K562 (cell line): ENCODE measurements around the gene LIFR. TPM values are rescaled to one million over a fixed set of nuclear protein-coding genes. Genes with fewer than 3 reads are reported as not detected.

Experiments
- ATAC-seq: fragments of 200-7000 bp; cut with Tn5 transposase; 3 replicates; pipeline ENCODE4 v1.9.1; 2020; ENCODE audit warnings: moderate library complexity
- BruUV-seq: library from RNA; stranded (reverse); fragments of 400-500 nt; replicated peaks from 2 replicates; lab custom pipeline; 2021; lab: Mats Ljungman, UMichigan
- CTCF ChIA-PET: fragments of 300-600 bp; formaldehyde crosslinking; extraction: SDS; loops from one replicate; lab custom pipeline; 2021; ENCODE audit warnings: low intra/inter-chr PET ratio; lab: Yijun Ruan, JAX
- POLR2A ChIA-PET: fragments of 300-600, 350-650 bp; sonication (Branson Sonifier 250); formaldehyde crosslinking; extraction: SDS; loops from one replicate; lab custom pipeline; 2021; ENCODE audit warnings: antibody characterized with exemption, inconsistent platforms; lab: Yijun Ruan, JAX
- DNase-seq, 4 experiments: peaks; one replicate each; pipeline versions ENCODE4 v3.0.0 to v3.0.0-alpha.2; 2011 to 2018; ENCODE audit warnings: low spot score in 3 of 4, mixed read lengths in 3 of 4; ENCODE audit errors: extremely low read depth in 1 of 4
- FAIRE-seq: peaks from 2 replicates; lab custom pipeline; 2011; peaks lifted over from hg19 to GRCh38; lab: Jason Lieb, UNC
- H2AFZ ChIP-seq: 2 replicates; pipeline ENCODE4 v1.6.0; 2011; ENCODE audit warnings: low read depth, low read length, control low read depth, inconsistent platforms
- H3K27ac ChIP-seq: fragments of 200-600 bp; 3 replicates; pipeline ENCODE4 v1.8.0; 2011; ENCODE audit warnings: low read depth, mild to moderate bottlenecking, control low read depth, inconsistent platforms, low read length, moderate library complexity, mixed read lengths; ENCODE audit errors: extremely low read depth
- H3K27me3 ChIP-seq, 2 experiments: fragments of 300-600 bp in 1 of 2; 2 replicates in 1 of 2; 3 replicates in 1 of 2; pipeline versions ENCODE4 v1.6.0 to v1.8.0; 2011; ENCODE audit warnings: inconsistent platforms in 2 of 2, low read length in 2 of 2, mild to moderate bottlenecking in 1 of 2, mixed read lengths in 1 of 2, moderate library complexity in 1 of 2; ENCODE audit not compliant: control insufficient read depth in 2 of 2, insufficient read depth in 2 of 2
- H3K36me3 ChIP-seq: fragments of 300-600 bp; 3 replicates; pipeline ENCODE4 v1.8.0; 2011; ENCODE audit warnings: mild to moderate bottlenecking, low read length, inconsistent platforms; ENCODE audit not compliant: control insufficient read depth, insufficient read depth
- H3K4me1 ChIP-seq, 2 experiments: fragments of 200-600 bp in 1 of 2; replicated peaks in 1 of 2; 2 replicates in 1 of 2; 3 replicates in 1 of 2; pipeline versions ENCODE4 v1.5.1 to v1.8.0; 2011; ENCODE audit warnings: inconsistent platforms in 2 of 2, low read length in 2 of 2, mild to moderate bottlenecking in 1 of 2, mixed read lengths in 1 of 2, moderate library complexity in 1 of 2; ENCODE audit not compliant: control insufficient read depth in 2 of 2, insufficient read depth in 2 of 2
- H3K4me2 ChIP-seq: 2 replicates; pipeline ENCODE4 v1.6.1; 2011; ENCODE audit warnings: low read length, control low read depth, inconsistent platforms, mixed read lengths; ENCODE audit not compliant: insufficient read depth
- H3K4me3 ChIP-seq: fragments of 200-600 bp; sonication (generic), shearing (Covaris generic); 2 replicates; pipeline ENCODE4 v1.5.1; 2016; ENCODE audit warnings: control low read depth, inconsistent platforms
- H3K79me2 ChIP-seq: fragments of 200-600 bp; 3 replicates; pipeline ENCODE4 v1.8.0; 2011; ENCODE audit warnings: low read length, inconsistent platforms; ENCODE audit not compliant: control insufficient read depth, insufficient read depth
- H3K9ac ChIP-seq, 2 experiments: 2 replicates each; pipeline versions ENCODE4 v1.6.0 to v1.6.1; 2011; ENCODE audit warnings: low read depth in 2 of 2, low read length in 2 of 2, control low read depth in 1 of 2, inconsistent platforms in 1 of 2, mild to moderate bottlenecking in 1 of 2, mixed read lengths in 1 of 2; ENCODE audit not compliant: insufficient read depth in 1 of 2
- H3K9me1 ChIP-seq: one replicate; pipeline ENCODE4 v1.6.0; 2011; ENCODE audit warnings: inconsistent platforms, mild to moderate bottlenecking, low read length, moderate library complexity; ENCODE audit not compliant: control insufficient read depth, insufficient read depth
- H3K9me3 ChIP-seq: replicated peaks from 2 replicates; pipeline ENCODE4 v1.5.1; 2011; ENCODE audit warnings: low read depth, low read length, inconsistent platforms; ENCODE audit not compliant: control insufficient read depth, insufficient read depth
- H4K20me1 ChIP-seq: replicated peaks from 2 replicates; pipeline ENCODE4 v1.6.1; 2011; ENCODE audit warnings: low read length, inconsistent platforms, mixed read lengths; ENCODE audit not compliant: control insufficient read depth, insufficient read depth
- ATF6 ChIP-seq: sonication (generic); formaldehyde crosslinking; IDR thresholded peaks from 2 replicates; pipeline ENCODE4 v1.4.0; 2020; ENCODE audit warnings: mild to moderate bottlenecking, missing genetic modification reagents
- CHD7 ChIP-seq: fragments of 200-600 bp; sonication (generic); IDR thresholded peaks from one replicate; pipeline ENCODE4 v1.6.1; 2012; ENCODE audit warnings: mild to moderate bottlenecking, low read depth, low read length, inconsistent platforms
- MAFF ChIP-seq: IDR thresholded peaks from 2 replicates; pipeline ENCODE4 v1.6.1; 2012; ENCODE audit warnings: low read length, improper control_type of control experiment
- MAX ChIP-seq: sonication (generic); formaldehyde crosslinking; IDR thresholded peaks from 2 replicates; pipeline ENCODE4 v1.9.0; 2022; ENCODE audit warnings: mild to moderate bottlenecking, missing genetic modification reagents
- POLR2A ChIP-seq: fragments of 450-650 bp; conservative IDR thresholded peaks from 2 replicates; pipeline ENCODE4 v1.6.1; 2016
- ZBTB17 ChIP-seq: fragments of 450-650 bp; formaldehyde crosslinking; IDR thresholded peaks from 2 replicates; pipeline ENCODE4 v1.4.0; 2020; ENCODE audit warnings: mild to moderate bottlenecking
- ZBTB7A ChIP-seq: IDR thresholded peaks from 2 replicates; pipeline ENCODE4 v1.6.1; 2011; ENCODE audit warnings: low read depth, mild to moderate bottlenecking, low read length, moderate library complexity, borderline replicate concordance; ENCODE audit not compliant: control insufficient read depth
- ZNF561 ChIP-seq: fragments of 450-650 bp; formaldehyde crosslinking; conservative IDR thresholded peaks from 2 replicates; pipeline ENCODE4 v1.4.0; 2020; ENCODE audit warnings: mild to moderate bottlenecking, moderate library complexity
- WGBS: fragments of 100-300 bp; shearing (Covaris generic); methylation state at CpG from one replicate; pipeline ENCODE4 v1.1.6; 2016; ENCODE audit warnings: low coverage, mixed read lengths; ENCODE audit not compliant: insufficient coverage; ENCODE audit errors: missing lambda C conversion rate; 5-methylcytosine and 5-hydroxymethylcytosine counted together
- in situ Hi-C: fragments of 300-500 bp; cut with MboI; formaldehyde crosslinking; loops from 4 replicates; pipeline ENCODE4 v1.15.0; 2018; ENCODE audit warnings: inconsistent platforms, mixed read lengths
- intact Hi-C: fragments of 100-400 bp; cut with micrococcal nuclease; formaldehyde crosslinking; loops from 2 replicates; pipeline ENCODE4 v1.14.2; 2022
- polyA plus RNA-seq, 8 experiments: library from polyadenylated mRNA; depleted of rRNA in 4 of 8; stranded (reverse) in 5 of 8; unstranded in 3 of 8; fragments of >200 nt; fragmentation: Nextera tagmentation in 2 of 8; fragmentation: Illumina TruSeq in 1 of 8; extraction: Ambion mirVana in 2 of 8; extraction: Trizol in 1 of 8; gene quantifications; 2 replicates each; pipeline versions ENCODE4 v1.2.1 to v1.2.3, GENCODE V29; 2011 to 2014; ENCODE audit warnings: inconsistent platforms in 1 of 8, missing spikeins in 1 of 8
- total RNA-seq, 7 experiments: library from RNA; depleted of rRNA in 6 of 7; stranded (reverse); fragments of >200 nt in 6 of 7; fragmentation: Illumina TruSeq in 2 of 7; extraction: Trizol in 2 of 7; gene quantifications; 2 replicates each; pipeline versions ENCODE4 v1.2.1 to v1.2.3, GENCODE V29; 2011 to 2021; ENCODE audit warnings: low replicate concordance in 1 of 7

Gene LIFR
- total and polyA plus RNA-seq, 9 of the 15 experiments (the other 6 are each of a cell fraction or from before 2014, with no cell fraction given) = 0.43 to 5.7 (median 3.3) TPM

- Histone ChIP-seq H3K9ac (no peak overlapping the region), H3K4me2 (no peak overlapping the region), H3K27ac (no peak overlapping the region), H3K9me3 (no peaks in the 10 kb centered on the region), H4K20me1 (no peaks in the 10 kb centered on the region), H3K79me2 (no peaks in the 10 kb centered on the region), H3K27me3 (no peaks in the 10 kb centered on the region), H3K9me1 (no peaks in the 10 kb centered on the region), H3K4me3 (no peak overlapping the region), H3K4me1 (no peaks in the 10 kb centered on the region), H2AFZ (no peak overlapping the region), H3K36me3 (no peaks in the 10 kb centered on the region)
- WGBS = 10% methylated on average over 3 of the region's 3 CpGs
- POLR2A ChIA-PET = interaction anchor here (0.6 kb wide), 1 partner anchor 13 kb away, joined by 3 read pairs; no protein-coding TSS in a partner anchor
- BruUV-seq = no TSS peak
- intact Hi-C loops = no loop called here
- in situ Hi-C loops = no loop called here
- FAIRE-seq (no peak), ATAC-seq (no peak), DNase-seq (no peak)
- CTCF ChIA-PET = interaction anchor here (0.7 kb wide), 1 partner anchor 465 kb away, joined by 5 read pairs; no protein-coding TSS in a partner anchor
- TF ChIP-seq MAX (CRISPR knock-in tag) (no peak), ZNF561 (CRISPR knock-in tag) (no peak), ZBTB17 (no peak), ATF6 (CRISPR knock-in tag) (no peak), MAFF (no peak), ZBTB7A (no peak), CHD7 (no peak), POLR2A (no peak)
These were observed 50.1 kb downstream of the LIFR start for GRCh38 chr5:38506302-38506701.
